GM21526 (cell line): ENCODE measurements around the gene METTL26.
A peak's percentile ranks its signal among the peaks of the same experiment; 100 is the strongest.
"Not testable (repeated sequence)": the region's sequence is repeated elsewhere in the genome, so short reads cannot be mapped to it uniquely, and the experiment has no call there.

Source experiments
- ATAC-seq: cut with Tn5 transposase; IDR thresholded peaks from one replicate; pipeline ENCODE4 v1.9.1; 2021; ENCODE audit warnings: moderate library complexity; ENCODE audit not compliant: unreplicated experiment, low FRiP score

The METTL26 gene

GRCh38 chr16:606656-607307 is 29.3 kb downstream of the METTL26 start:
- no peak for ATAC-seq

GRCh38 chr16:603933-604332 is 32.2 kb downstream of the METTL26 start:
- ATAC-seq = no peak

DNA sequence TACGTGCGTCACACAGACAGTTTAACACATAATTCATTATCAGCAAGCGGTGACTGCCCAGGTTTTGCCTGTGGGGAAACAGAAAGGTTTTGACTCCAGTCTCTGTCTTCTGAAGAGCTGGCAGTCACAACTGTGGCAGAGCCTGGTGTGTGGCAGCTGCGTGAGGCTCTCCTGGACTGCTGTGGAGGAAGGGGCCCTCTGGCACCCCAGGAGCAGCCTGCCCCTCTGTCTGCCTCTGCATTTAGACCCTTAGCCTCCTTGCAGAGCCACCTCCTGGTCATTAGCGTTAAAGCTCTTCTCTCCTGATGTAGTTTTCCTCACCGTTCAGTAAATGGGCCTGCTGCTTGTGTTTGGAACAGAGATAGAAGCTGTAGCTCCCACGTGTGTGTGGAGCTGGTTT is 35.3 kb downstream of the METTL26 start:
- ATAC-seq = no peak

- no peak for ATAC-seq
These were observed 37.0 kb downstream of the METTL26 start for GRCh38 chr16:598823-599739.

- ATAC-seq = not testable (repeated sequence)
These were observed 38.5 kb downstream of the METTL26 start for GRCh38 chr16:597655-598054.

GRCh38 chr16:596736-597060 is 39.4 kb downstream of the METTL26 start:
- ATAC-seq = no peak

DNA sequence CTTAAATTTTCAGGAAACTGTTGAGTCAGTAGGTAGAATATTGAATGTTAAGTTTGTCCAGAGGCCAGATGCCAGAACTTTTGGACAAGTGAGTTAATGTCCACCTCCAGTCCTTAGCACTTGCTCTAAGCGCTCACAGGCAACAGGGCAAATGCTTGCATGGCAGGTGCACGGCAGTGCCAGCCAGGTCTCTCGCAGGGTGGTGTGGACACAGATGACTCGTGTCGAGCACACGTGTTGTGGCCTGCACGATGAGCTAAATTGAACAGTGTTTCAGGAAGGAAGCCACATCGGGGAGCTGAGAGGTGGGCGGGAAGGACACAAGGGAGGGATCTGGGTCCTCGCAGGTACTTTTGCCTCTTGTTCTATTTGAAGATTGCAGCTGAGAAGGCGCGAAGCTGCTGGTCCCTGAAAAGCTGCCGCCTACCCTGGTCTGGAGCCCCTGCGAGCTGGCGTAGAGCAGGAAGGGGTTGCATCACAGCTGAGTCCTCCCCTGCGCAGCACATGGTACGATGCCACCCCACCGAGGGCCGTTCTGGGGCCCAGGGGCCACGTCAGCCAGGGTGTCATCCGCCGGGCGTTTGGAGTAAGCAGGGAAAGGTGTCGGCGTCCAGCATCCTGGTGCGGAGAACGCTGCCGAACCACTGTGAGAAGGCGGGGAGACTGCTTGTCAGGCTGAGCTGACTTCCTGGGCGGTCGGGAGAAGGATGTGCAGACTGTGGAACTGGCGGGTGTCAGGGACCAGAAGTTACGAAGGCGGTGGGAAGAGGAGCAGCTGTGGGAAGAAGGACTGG is 40.0 kb downstream of the METTL26 start:
- ATAC-seq = no peak

GRCh38 chr16:595094-595528 is 41.0 kb downstream of the METTL26 start:
- ATAC-seq = no peak

DNA sequence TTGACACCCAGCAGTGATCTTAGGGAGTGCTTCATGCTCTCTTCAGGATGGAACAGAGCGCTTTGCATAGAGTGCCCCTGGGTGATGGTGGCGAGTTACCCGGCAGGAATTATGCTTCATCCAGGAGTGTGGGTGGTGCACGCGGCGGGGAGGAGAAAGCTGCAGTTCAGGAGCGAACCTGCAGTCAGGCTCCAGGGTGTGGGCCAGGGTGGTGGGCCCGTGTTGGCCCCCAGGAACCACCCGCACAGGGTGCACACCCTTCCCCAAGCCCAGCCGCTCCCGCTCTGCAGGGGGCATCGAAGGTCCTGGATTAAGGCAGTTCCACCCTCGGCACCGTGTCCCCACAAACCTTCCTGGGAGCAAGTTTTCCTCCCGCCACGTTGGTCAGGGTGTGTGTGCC is 42.3 kb downstream of the METTL26 start:
- ATAC-seq = no peak

DNA sequence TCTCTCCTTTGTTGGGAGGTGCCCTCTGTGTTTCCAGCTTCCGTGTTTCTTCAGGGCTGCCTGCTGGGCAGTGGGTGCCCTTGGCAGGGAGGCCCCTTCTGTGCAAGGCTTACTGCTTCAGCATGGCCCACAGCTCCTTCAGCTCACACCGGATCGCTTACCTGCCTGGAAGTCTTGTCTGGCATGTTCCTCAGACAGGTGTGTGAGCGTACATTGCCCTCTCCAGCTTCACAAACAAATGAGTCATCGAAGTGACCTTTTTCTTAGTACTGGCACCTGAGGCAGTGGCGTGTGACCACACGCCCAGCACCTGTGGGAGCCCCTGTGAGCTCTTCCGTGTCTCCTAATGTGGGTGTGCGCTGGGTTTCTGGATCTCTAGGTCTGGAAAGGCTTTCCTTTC is 42.7 kb downstream of the METTL26 start:
- no peak for ATAC-seq

GRCh38 chr16:592518-593306 is 43.4 kb downstream of the METTL26 start:
- ATAC-seq = no peak

DNA sequence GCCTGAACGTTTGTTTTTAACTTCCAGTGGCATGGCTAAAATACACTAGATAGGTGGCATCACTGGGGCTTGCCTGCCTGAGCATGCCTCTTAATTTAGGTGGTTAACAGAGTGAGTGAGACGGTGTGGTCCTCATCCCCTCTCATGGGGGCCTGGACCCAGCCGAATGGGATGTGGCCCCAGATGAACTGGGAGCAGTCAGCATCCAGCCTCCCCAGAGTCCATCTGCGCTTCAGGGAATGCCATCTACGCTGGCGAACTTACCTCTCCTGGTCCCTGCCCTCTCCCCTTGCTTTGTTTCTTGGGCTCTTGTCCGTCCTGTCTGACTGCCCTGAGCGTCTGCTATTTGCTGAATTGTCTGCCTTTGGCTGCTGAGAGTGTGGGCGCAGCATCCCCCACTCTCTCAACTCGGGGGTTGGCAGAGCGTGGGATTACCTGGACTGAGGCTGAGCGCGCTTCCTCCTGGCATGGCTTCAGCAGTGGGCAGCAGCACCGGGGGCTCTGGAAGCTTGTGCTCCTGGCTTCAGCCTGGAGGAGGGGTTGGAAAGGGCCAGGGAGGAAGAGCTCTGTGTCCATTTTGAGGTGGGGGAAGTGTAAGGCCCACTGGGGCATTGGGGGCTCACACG is 44.1 kb downstream of the METTL26 start:
- no peak for ATAC-seq

DNA sequence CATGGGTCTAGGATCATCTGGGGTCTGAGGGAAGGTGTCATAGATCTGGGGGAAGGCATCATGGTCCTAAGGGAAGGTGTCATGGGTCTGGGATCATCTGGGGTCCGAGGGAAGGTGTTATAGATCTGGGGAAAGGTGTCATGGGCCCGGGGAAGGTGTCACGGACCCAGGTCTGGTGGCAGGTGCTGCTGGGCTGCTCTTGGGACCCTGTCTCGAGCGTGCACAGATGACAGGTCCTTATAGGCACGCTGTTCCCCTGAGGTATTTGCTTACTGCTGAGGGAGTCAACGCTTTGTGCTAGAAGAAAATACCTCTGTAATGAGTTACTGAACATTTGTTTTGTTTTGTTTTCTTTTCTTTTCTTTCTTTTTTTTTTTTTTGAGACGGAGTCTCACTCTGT is 44.9 kb downstream of the METTL26 start:
- ATAC-seq = no peak

DNA sequence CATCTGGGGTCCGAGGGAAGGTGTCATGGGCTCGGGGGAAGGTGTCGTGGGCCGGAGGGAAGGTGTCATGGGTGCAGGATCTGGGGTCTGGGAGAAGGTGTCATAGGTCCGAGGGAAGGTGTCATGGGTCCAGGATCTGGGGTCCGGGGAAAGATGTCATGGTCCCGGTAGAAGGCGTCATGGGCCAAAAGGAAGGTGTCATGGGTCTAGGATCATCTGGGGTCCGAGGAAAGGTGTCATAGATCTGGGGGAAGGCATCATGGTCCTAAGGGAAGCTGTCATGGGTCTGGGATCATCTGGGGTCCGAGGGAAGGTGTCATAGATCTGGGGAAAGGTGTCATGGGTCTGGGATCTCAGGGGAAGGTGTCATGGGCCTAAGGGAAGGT is 45.3 kb downstream of the METTL26 start:
- no peak for ATAC-seq

GRCh38 chr16:590188-590814 is 45.8 kb downstream of the METTL26 start:
- ATAC-seq = no peak

DNA sequence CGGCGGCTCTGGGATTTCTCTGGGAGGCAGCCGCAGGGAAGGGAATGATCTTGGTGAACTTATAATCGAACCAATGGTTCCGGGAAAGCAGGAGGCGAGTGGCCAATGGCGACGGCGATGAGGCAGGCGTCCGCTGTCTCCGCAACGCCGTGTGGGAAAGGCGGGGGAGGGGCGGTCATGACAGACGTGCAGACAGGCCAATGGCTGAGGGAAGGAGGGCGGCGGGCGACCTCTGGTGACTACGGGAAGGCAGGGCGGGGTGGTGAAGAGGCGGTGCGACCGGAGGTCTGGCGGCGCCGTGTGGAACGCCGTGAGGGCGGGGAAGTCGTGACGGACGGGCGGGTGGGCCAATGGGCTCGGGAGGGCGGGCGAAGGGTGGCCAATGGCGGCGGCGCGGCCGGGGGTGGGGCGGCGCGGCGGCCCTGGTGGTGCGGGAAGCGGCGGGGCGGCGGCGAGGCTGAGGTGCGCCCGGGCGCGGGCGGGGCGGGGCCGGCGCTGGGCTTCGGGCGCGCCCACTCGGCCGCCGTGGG is 46.4 kb downstream of the METTL26 start, which contains the start of gene RAB40C:
RAB40C (plus strand) TSS at position 409 of the 530 bp plus-strand sequence. CDS start 226 bp downstream, outside the sequence.
- peak; percentile 71 for ATAC-seq

- ATAC-seq = peak; percentile 59
These were observed 47.0 kb downstream of the METTL26 start for GRCh38 chr16:588889-589657.

- peak; percentile 7 for ATAC-seq
These were observed 47.5 kb downstream of the METTL26 start for GRCh38 chr16:588639-588888.
